IMR-90 (cell line): ENCODE data around the gene CCDC185. TPM values are rescaled to one million over a fixed set of nuclear protein-coding genes. Genes with fewer than 3 reads are reported as not detected.

Source experiments
- ATAC-seq: fragments of 200-7000 bp; cut with Tn5 transposase; 2 replicates; pipeline ENCODE4 v1.9.1; 2020; ENCODE audit warnings: low read depth, mild to moderate bottlenecking, moderate library complexity
- BruUV-seq: library from RNA; stranded (reverse); fragments of 400-500 nt; replicated peaks from 2 replicates; lab custom pipeline; 2021; lab: Mats Ljungman, UMichigan
- CTCF ChIA-PET: fragments of 300-600 bp; formaldehyde crosslinking; extraction: SDS; loops from one replicate; lab custom pipeline; 2021; ENCODE audit warnings: antibody characterized with exemption; lab: Yijun Ruan, JAX
- POLR2A ChIA-PET: fragments of 300-600 bp; sonication (Branson Sonifier 250); formaldehyde crosslinking; loops from one replicate; lab custom pipeline; 2022; ENCODE audit warnings: antibody characterized with exemption; ENCODE audit not compliant: unreplicated experiment; lab: Charles Lee
- DNase-seq: peaks from one replicate; pipeline ENCODE4 v3.0.0; 2013
- H2AFZ ChIP-seq: replicated peaks from 2 replicates; pipeline ENCODE3; 2013; ENCODE audit warnings: low read length, mild to moderate bottlenecking; ENCODE audit not compliant: poor library complexity
- H2AK5ac ChIP-seq: 2 replicates; pipeline ENCODE4 v1.6.1; 2013; ENCODE audit warnings: low read depth, low read length, inconsistent platforms
- H2AK9ac ChIP-seq: replicated peaks from 2 replicates; pipeline ENCODE3; 2013; ENCODE audit warnings: mild to moderate bottlenecking, low read depth, low read length, moderate library complexity; ENCODE audit not compliant: poor library complexity
- H2BK120ac ChIP-seq: 2 replicates; pipeline ENCODE4 v1.6.1; 2013; ENCODE audit warnings: low read depth, low read length, inconsistent platforms
- H2BK15ac ChIP-seq: 3 replicates; pipeline ENCODE4 v1.6.1; 2013; ENCODE audit warnings: low read depth, low read length, inconsistent platforms
- H2BK20ac ChIP-seq: 2 replicates; pipeline ENCODE4 v1.6.1; 2013; ENCODE audit warnings: low read depth, mild to moderate bottlenecking, inconsistent platforms, low read length, moderate library complexity
- H2BK5ac ChIP-seq: 2 replicates; pipeline ENCODE4 v1.6.1; 2013; ENCODE audit warnings: mild to moderate bottlenecking, low read depth, low read length, inconsistent platforms; ENCODE audit not compliant: poor library complexity, severe bottlenecking
- H3K14ac ChIP-seq: replicated peaks from 2 replicates; pipeline ENCODE4 v1.6.1; 2013; ENCODE audit warnings: low read depth, low read length, inconsistent platforms
- H3K18ac ChIP-seq: 2 replicates; pipeline ENCODE4 v1.6.1; 2013; ENCODE audit warnings: low read depth, low read length, control low read depth
- H3K23ac ChIP-seq: 2 replicates; pipeline ENCODE4 v1.6.1; 2013; ENCODE audit warnings: low read depth, low read length, inconsistent platforms
- H3K27ac ChIP-seq: 2 replicates; pipeline ENCODE4 v1.5.1; 2013; ENCODE audit warnings: mild to moderate bottlenecking, control low read depth, low read length; ENCODE audit not compliant: insufficient read depth
- H3K27me3 ChIP-seq: 2 replicates; pipeline ENCODE4 v1.6.1; 2013; ENCODE audit warnings: low read length; ENCODE audit not compliant: control insufficient read depth, insufficient read depth
- H3K36me3 ChIP-seq: 2 replicates; pipeline ENCODE4 v1.6.1; 2013; ENCODE audit warnings: low read length, mixed read lengths; ENCODE audit not compliant: control insufficient read depth, insufficient read depth
- H3K4ac ChIP-seq: 2 replicates; pipeline ENCODE4 v1.6.1; 2013; ENCODE audit warnings: low read depth, low read length, inconsistent platforms
- H3K4me1 ChIP-seq: 2 replicates; pipeline ENCODE4 v1.6.1; 2013; ENCODE audit warnings: low read length, mixed read lengths; ENCODE audit not compliant: control insufficient read depth, insufficient read depth
- H3K4me2 ChIP-seq: 2 replicates; pipeline ENCODE4 v1.6.1; 2013; ENCODE audit warnings: low read depth, mild to moderate bottlenecking, control low read depth, low read length, moderate library complexity
- H3K4me3 ChIP-seq: 2 replicates; pipeline ENCODE4 v1.5.1; 2013; ENCODE audit warnings: low read depth, mild to moderate bottlenecking, control low read depth, low read length, moderate library complexity; ENCODE audit not compliant: insufficient read depth
- H3K56ac ChIP-seq: 2 replicates; pipeline ENCODE4 v1.6.1; 2013; ENCODE audit warnings: low read length, inconsistent platforms; ENCODE audit not compliant: insufficient read depth; ENCODE audit errors: extremely low read depth
- H3K79me1 ChIP-seq, 2 experiments: 2 replicates each; pipeline ENCODE4 v1.6.1; 2013; ENCODE audit warnings: low read length in 2 of 2, inconsistent platforms in 1 of 2, low read depth in 1 of 2
- H3K9ac ChIP-seq: 2 replicates; pipeline ENCODE4 v1.6.1; 2013; ENCODE audit warnings: low read depth, low read length, control low read depth
- H3K9me1 ChIP-seq: 2 replicates; pipeline ENCODE4 v1.6.1; 2013; ENCODE audit warnings: low read length, inconsistent platforms; ENCODE audit not compliant: insufficient read depth
- H3K9me3 ChIP-seq: 2 replicates; pipeline ENCODE4 v1.6.1; 2013; ENCODE audit warnings: low read length; ENCODE audit not compliant: control insufficient read depth, insufficient read depth
- H4K20me1 ChIP-seq: 2 replicates; pipeline ENCODE4 v1.6.1; 2013; ENCODE audit warnings: low read length, inconsistent platforms; ENCODE audit not compliant: insufficient read depth
- H4K5ac ChIP-seq: 2 replicates; pipeline ENCODE4 v1.6.1; 2013; ENCODE audit warnings: mild to moderate bottlenecking, low read depth, low read length, control low read depth
- H4K8ac ChIP-seq, 2 experiments: 2 replicates each; pipeline ENCODE4 v1.6.1; 2013; ENCODE audit warnings: low read depth in 2 of 2, low read length in 2 of 2, control low read depth in 1 of 2, inconsistent platforms in 1 of 2
- H4K91ac ChIP-seq: 2 replicates; pipeline ENCODE4 v1.6.1; 2013; ENCODE audit warnings: low read depth, low read length, inconsistent platforms; ENCODE audit not compliant: insufficient read depth
- BHLHE40 ChIP-seq: fragments of 150-350 bp; IDR thresholded peaks from 2 replicates; pipeline ENCODE4 v1.6.1; 2016; ENCODE audit warnings: mild to moderate bottlenecking, low read depth, low read length
- CHD1 ChIP-seq: IDR thresholded peaks from 2 replicates; pipeline ENCODE4 v1.6.1; 2012; ENCODE audit warnings: low read depth, low read length, improper control_type of control experiment
- FOS ChIP-seq: fragments of 150-350 bp; IDR thresholded peaks from 2 replicates; pipeline ENCODE4 v1.6.1; 2016; ENCODE audit warnings: low read depth, low read length
- POLR2A ChIP-seq: IDR thresholded peaks from 2 replicates; pipeline ENCODE4 v1.6.1; 2012; ENCODE audit warnings: mild to moderate bottlenecking, low read depth, low read length
- WGBS, 2 experiments: methylation state at CpG; one replicate each; pipeline versions ENCODE4 v1.1.5 to v1.1.7; 2013; ENCODE audit warnings: missing lambda C conversion rate in 2 of 2; ENCODE audit not compliant: insufficient read length in 1 of 2; ENCODE audit errors: extremely low coverage in 2 of 2; 5-methylcytosine and 5-hydroxymethylcytosine counted together
- dilution Hi-C: fragments of 300-500 bp; cut with HindIII; formaldehyde crosslinking; loops from one replicate; pipeline ENCODE4 v1.14.3; 2018; ENCODE audit warnings: low sequenced_read_pairs; ENCODE audit not compliant: unreplicated experiment
- in situ Hi-C: fragments of 300-500 bp; cut with MboI; formaldehyde crosslinking; loops from 3 replicates; pipeline ENCODE4 v1.14.3; 2019; ENCODE audit warnings: low sequenced_read_pairs, inconsistent platforms, mixed read lengths
- intact Hi-C: fragments of 100-400 bp; cut with micrococcal nuclease; formaldehyde crosslinking; loops from 2 replicates; pipeline ENCODE4 v1.10.0; 2022
- polyA plus RNA-seq, 3 experiments: library from polyadenylated mRNA; depleted of rRNA; stranded (reverse); fragments of >200 nt; gene quantifications; 2 replicates each; pipeline ENCODE4 v1.2.3, GENCODE V29; 2012; ENCODE audit warnings: low replicate concordance in 1 of 3
- total RNA-seq: library from RNA; depleted of rRNA; stranded (reverse); fragments of >200 nt; gene quantifications from 2 replicates; pipeline ENCODE4 v1.2.3, GENCODE V29; 2012

Gene CCDC185
- total and polyA plus RNA-seq, 2 of the 4 experiments (the other 2 are of a cell fraction): not detected

GRCh38 chr1:223405507-223405906 is 12.3 kb downstream of the CCDC185 start:
- no peaks in the 10 kb centered on the region for H3K9me1 ChIP-seq
- no peak overlapping the region for H4K5ac ChIP-seq
- DNase-seq (no peak), ATAC-seq (no peak)
- H3K14ac ChIP-seq: no peak overlapping the region
- no peak overlapping the region for H3K4me3 ChIP-seq
- H2AK5ac ChIP-seq: no peak overlapping the region
- H4K8ac ChIP-seq: no peak overlapping the region
- no peak overlapping the region for H3K4me2 ChIP-seq
- no peaks in the 10 kb centered on the region for H3K9me3 ChIP-seq
- H3K18ac ChIP-seq: no peak overlapping the region
- no peak overlapping the region for H3K9ac ChIP-seq
- dilution Hi-C loops (no loop called here), intact Hi-C loops (no loop called here), in situ Hi-C loops (no loop called here)
- no peaks in the 10 kb centered on the region for H3K36me3 ChIP-seq
- H2BK120ac ChIP-seq: no peak overlapping the region
- no peak overlapping the region for H2BK5ac ChIP-seq
- no peak overlapping the region for H2BK15ac ChIP-seq
- no peak overlapping the region for H2BK20ac ChIP-seq
- no peak overlapping the region for H2AK9ac ChIP-seq
- no peak overlapping the region for H3K23ac ChIP-seq
- peaks cover 11% of the 10 kb centered on the region for H3K4me1 ChIP-seq
- no CpG with 5 or more reads among the region's 3 CpGs for WGBS, 2 experiments
- H3K27ac ChIP-seq: no peak overlapping the region
- no TSS peak for BruUV-seq
- H4K91ac ChIP-seq: no peak overlapping the region
- H3K27me3 ChIP-seq: no peaks in the 10 kb centered on the region
- no peak overlapping the region for H3K4ac ChIP-seq
- H2AFZ ChIP-seq: no peak overlapping the region
- CTCF ChIA-PET: no interaction called here
- no peaks in the 10 kb centered on the region for H3K79me1 ChIP-seq
- POLR2A ChIA-PET: no interaction called here
- TF ChIP-seq CHD1 (no peak), FOS (no peak), POLR2A (no peak), BHLHE40 (no peak)
- H4K20me1 ChIP-seq: no peaks in the 10 kb centered on the region
- no peak overlapping the region for H3K56ac ChIP-seq
